Measurements from ENCODE around the gene KIF1A.

The KIF1A gene

DNA sequence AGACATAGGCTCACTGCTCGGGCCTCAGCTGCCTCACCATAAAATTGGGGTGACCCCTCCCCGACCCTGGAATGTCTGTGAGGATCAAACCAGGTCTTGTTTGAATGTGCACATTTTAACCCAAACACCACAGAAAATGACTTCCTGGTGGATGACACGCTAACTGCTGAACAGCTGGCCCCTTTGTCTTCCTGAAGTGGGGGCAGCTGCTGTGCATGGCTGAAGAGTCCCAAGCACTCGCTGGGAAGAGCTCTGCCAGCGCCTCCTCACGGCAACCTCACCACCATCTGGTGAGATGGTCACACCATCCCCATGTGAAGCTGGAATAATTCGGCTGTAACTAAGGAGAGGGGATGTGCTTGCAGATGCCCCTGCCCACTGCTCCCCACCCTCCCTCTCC, 94.3 kb downstream of the KIF1A start:
- DNase-seq (ENCODE audit: low read depth) = no peak
- TF ChIP-seq, protein P1, sequence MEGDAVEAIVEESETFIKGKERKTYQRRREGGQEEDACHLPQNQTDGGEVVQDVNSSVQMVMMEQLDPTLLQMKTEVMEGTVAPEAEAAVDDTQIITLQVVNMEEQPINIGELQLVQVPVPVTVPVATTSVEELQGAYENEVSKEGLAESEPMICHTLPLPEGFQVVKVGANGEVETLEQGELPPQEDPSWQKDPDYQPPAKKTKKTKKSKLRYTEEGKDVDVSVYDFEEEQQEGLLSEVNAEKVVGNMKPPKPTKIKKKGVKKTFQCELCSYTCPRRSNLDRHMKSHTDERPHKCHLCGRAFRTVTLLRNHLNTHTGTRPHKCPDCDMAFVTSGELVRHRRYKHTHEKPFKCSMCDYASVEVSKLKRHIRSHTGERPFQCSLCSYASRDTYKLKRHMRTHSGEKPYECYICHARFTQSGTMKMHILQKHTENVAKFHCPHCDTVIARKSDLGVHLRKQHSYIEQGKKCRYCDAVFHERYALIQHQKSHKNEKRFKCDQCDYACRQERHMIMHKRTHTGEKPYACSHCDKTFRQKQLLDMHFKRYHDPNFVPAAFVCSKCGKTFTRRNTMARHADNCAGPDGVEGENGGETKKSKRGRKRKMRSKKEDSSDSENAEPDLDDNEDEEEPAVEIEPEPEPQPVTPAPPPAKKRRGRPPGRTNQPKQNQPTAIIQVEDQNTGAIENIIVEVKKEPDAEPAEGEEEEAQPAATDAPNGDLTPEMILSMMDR (conservative IDR thresholded peaks at IDR 0.05; ENCODE audit: control insufficient read depth, insufficient read depth, low read depth, low read length) = no peak
- no peak overlapping the region for H3K4me3 ChIP-seq (ENCODE audit: control insufficient read depth, low read depth, low read length)

DNA sequence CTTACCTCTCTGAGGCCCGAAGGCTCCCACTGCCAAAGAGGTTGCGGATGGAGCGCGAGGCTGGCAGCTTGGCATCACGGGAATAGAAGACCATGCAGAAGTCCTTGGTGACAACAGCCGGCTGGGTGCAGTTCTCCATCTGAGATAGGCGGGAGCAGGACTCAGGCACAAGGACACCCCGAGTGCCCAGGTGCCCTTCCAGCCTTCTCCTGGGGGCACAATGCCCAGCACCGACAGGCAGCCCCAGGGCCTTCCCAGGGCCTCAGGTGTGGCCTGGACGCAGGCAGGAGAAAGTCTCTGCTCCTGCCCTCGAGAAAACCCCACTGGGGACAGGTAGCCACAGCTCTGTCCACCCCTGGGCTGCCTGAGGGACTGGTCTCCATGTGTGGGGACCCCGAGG, 94.8 kb downstream of the KIF1A start:
- H3K4me3 ChIP-seq (ENCODE audit: control insufficient read depth, low read depth, low read length) = no peak overlapping the region
- TF ChIP-seq, protein P1 (conservative IDR thresholded peaks at IDR 0.05; ENCODE audit: control insufficient read depth, insufficient read depth, low read depth, low read length) = no peak
- no peak for DNase-seq (ENCODE audit: low read depth)

DNA sequence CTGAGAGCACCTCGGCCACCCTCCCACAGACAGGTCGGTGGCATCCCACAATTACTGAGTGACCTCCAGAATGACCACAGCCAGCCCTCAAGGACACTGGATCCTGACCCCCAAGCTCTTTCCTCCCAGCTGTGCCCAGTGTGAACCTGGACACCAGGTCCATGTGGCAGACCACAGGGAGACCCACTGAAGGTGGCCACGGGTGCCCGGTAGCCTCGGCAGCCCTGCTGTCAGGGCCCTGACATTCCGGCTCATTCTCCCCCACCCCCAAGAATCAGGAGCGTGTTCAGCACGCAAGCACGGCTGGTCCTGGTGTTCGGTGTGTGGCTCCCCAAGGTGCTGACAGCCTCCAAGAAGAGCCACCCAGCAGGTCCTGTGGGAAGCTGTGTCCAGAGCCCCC, 95.6 kb downstream of the KIF1A start:
- TF ChIP-seq, protein P1 (conservative IDR thresholded peaks at IDR 0.05; ENCODE audit: control insufficient read depth, insufficient read depth, low read depth, low read length) = no peak
- no peak for DNase-seq (ENCODE audit: low read depth)
- H3K4me3 ChIP-seq (ENCODE audit: control insufficient read depth, low read depth, low read length) = no peak overlapping the region

DNA sequence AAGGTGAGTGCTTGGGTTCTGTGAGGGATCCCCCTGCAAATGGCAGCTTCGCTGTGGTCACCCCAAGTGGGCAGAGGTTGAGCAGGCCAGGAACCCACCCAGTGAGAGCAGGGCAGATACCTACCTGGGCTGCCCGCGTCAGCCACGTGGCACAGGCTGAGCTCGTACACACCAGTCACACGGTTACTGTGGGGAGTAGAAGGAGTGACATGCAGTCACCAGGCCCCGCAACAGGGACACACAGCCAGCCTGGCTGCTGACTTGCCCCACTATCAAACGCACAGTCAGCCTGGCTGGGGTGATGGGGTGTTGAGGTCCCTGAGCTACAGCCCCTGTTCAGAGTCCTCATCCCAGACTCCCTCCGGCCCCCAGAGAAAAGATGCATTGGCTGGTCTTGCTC, 96.2 kb downstream of the KIF1A start:
- TF ChIP-seq, protein P1 (conservative IDR thresholded peaks at IDR 0.05; ENCODE audit: control insufficient read depth, insufficient read depth, low read depth, low read length) = no peak
- H3K4me3 ChIP-seq (ENCODE audit: control insufficient read depth, low read depth, low read length) = no peak overlapping the region
- no peak for DNase-seq (ENCODE audit: low read depth)

DNA sequence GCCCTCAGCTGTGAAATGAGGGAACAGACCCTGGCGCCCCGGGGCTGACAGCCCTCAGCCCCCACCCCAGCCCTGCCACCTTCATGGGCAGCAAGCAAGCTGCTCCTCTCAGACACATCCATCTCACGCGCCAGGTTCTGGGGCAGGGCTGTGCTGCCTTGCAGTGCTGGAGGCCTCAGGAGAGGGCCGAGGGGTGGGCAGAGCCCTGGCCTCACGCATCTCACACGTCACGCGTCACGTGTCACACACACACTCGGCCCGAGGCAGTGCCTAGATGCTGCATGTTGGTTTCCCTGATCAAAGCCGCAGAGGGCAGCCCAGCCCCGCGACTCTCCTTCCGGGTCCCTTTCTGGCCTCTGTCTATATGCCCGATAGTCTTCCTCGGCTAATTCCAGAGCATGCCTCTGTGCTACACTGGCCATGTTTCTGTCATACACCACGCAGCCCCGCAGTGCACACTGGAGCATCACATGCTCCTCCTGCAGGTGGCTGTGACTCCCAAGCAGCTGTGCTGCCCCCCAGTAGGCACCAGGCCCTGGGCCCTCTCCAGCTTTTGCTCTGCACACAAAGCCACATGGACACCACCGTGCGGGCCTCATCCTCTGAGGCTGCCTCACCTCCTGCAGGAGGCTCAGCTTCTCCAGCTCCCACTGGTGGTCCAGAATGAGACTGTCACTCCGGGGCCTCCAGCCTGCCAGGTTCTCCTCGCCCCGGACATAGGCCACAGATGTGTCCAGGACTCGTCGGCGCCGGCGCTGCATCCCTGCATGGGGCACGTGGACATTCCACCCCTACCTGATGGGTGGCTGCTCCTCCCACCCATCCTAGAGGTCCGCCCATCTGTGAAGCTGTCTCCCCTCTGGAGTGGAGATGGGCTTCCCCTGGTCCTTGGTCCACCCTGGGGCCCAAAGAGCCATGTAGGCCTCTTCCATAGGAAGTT, 97.0 kb downstream of the KIF1A start:
- H3K4me3 ChIP-seq (ENCODE audit: control insufficient read depth, low read depth, low read length) = no peak overlapping the region
- no peak for DNase-seq (ENCODE audit: low read depth)
- TF ChIP-seq, protein P1 (conservative IDR thresholded peaks at IDR 0.05; ENCODE audit: control insufficient read depth, insufficient read depth, low read depth, low read length) = no peak

DNA sequence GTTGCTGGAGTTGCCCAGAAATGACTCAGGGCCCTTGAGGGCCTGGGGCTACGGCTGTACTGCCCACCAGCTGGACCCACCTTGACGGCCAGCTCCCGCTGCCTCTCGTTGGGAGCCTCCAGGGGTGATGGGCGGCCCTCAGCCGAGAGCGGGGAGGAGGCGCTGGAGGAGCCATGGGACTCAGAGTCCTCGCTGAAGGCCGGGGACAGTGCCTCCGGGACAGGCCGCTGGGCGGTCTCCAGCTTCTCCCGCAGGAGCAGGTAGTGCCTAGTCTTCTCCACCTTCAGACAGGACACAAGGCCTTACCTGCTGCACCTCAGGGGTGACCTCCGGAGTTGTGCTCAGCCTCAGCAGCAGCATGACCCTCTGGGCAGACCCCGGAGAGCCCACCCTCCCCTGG, 97.6 kb downstream of the KIF1A start:
- TF ChIP-seq, protein P1 (conservative IDR thresholded peaks at IDR 0.05; ENCODE audit: control insufficient read depth, insufficient read depth, low read depth, low read length) = no peak
- no peak for DNase-seq (ENCODE audit: low read depth)
- no peak overlapping the region for H3K4me3 ChIP-seq (ENCODE audit: control insufficient read depth, low read depth, low read length)
